CD14-positive monocyte (primary cell): ENCODE measurements around the gene NQO2. TPM values are rescaled to one million over a fixed set of nuclear protein-coding genes. Genes with fewer than 3 reads are reported as not detected.

Experiments used
- DNase-seq, 3 donors: peaks; one replicate each; pipeline ENCODE4 v3.0.0-alpha.2; 2011 to 2022
- H2AFZ ChIP-seq: 2 replicates; pipeline ENCODE4 v1.6.0; 2012; ENCODE audit warnings: mild to moderate bottlenecking, low read depth, low read length, inconsistent platforms; ENCODE audit not compliant: insufficient read depth, poor library complexity, severe bottlenecking
- H3K27ac ChIP-seq, 2 donors: 1 replicate in 1 of 2; 2 replicates in 1 of 2; pipeline ENCODE4 v1.5.1; 2012 to 2013; ENCODE audit warnings: low read length in 2 of 2, control low read depth in 1 of 2, inconsistent platforms in 1 of 2, low read depth in 1 of 2, mild to moderate bottlenecking in 1 of 2
- H3K27me3 ChIP-seq, 2 donors: one replicate each; pipeline versions ENCODE4 v1.6.0 to v1.6.1; 2011 to 2013; ENCODE audit warnings: low read length in 2 of 2; ENCODE audit not compliant: control insufficient read depth in 2 of 2, insufficient read depth in 2 of 2
- H3K36me3 ChIP-seq, 2 donors: replicated peaks in 1 of 2; 1 replicate in 1 of 2; 2 replicates in 1 of 2; pipeline versions ENCODE4 v1.5.1 to v1.6.1; 2012 to 2013; ENCODE audit warnings: low read length in 2 of 2, control low read depth in 1 of 2, inconsistent platforms in 1 of 2, mild to moderate bottlenecking in 1 of 2; ENCODE audit not compliant: insufficient read depth in 2 of 2, control insufficient read depth in 1 of 2
- H3K4me1 ChIP-seq, 2 donors: 1 replicate in 1 of 2; 2 replicates in 1 of 2; pipeline versions ENCODE4 v1.5.1 to v1.6.1; 2012 to 2013; ENCODE audit warnings: low read length in 2 of 2, control low read depth in 1 of 2, inconsistent platforms in 1 of 2, mild to moderate bottlenecking in 1 of 2, moderate library complexity in 1 of 2; ENCODE audit not compliant: insufficient read depth in 2 of 2, control insufficient read depth in 1 of 2
- H3K4me2 ChIP-seq: replicated peaks from 2 replicates; pipeline ENCODE3; 2012; ENCODE audit warnings: low read length, moderate library complexity, mild to moderate bottlenecking; ENCODE audit not compliant: poor library complexity, severe bottlenecking; ENCODE audit errors: extremely low read depth
- H3K4me3 ChIP-seq, 3 experiments: fragments of 200-600 bp in 1 of 3; sonication (generic) in 1 of 3; replicated peaks in 1 of 3; 1 replicate in 2 of 3; 2 replicates in 1 of 3; pipeline ENCODE4 v1.5.1; 2011 to 2013; ENCODE audit warnings: low read length in 3 of 3, mild to moderate bottlenecking in 3 of 3, control low read depth in 2 of 3, low read depth in 2 of 3, inconsistent platforms in 1 of 3, moderate library complexity in 1 of 3
- H3K79me2 ChIP-seq: 2 replicates; pipeline ENCODE4 v1.6.0; 2012; ENCODE audit warnings: mild to moderate bottlenecking, control low read depth, inconsistent platforms, low read length, moderate library complexity; ENCODE audit not compliant: insufficient read depth
- H3K9ac ChIP-seq: 2 replicates; pipeline ENCODE4 v1.6.0; 2017; ENCODE audit warnings: low read length, mild to moderate bottlenecking; ENCODE audit not compliant: insufficient read depth, poor library complexity, severe bottlenecking
- H3K9me3 ChIP-seq, 2 donors: replicated peaks in 1 of 2; 1 replicate in 1 of 2; 2 replicates in 1 of 2; pipeline versions ENCODE4 v1.5.1 to v1.6.1; 2012 to 2013; ENCODE audit warnings: low read length in 2 of 2, control low read depth in 1 of 2; ENCODE audit not compliant: control insufficient read depth in 1 of 2, insufficient read depth in 1 of 2
- H4K20me1 ChIP-seq: 2 replicates; pipeline ENCODE4 v1.6.0; 2012; ENCODE audit warnings: mild to moderate bottlenecking, low read length, control low read depth, moderate library complexity; ENCODE audit not compliant: insufficient read depth
- H3K27ac Mint-ChIP-seq, 7 donors: one replicate each; pipeline ENCODE4 v1.8.0; 2020; ENCODE audit warnings: mild to moderate bottlenecking in 7 of 7, mixed read lengths in 7 of 7, moderate library complexity in 6 of 7, inconsistent platforms in 2 of 7
- H3K27me3 Mint-ChIP-seq, 3 donors: one replicate each; pipeline ENCODE4 v1.8.0; 2021 to 2022; ENCODE audit warnings: low read depth in 3 of 3, mild to moderate bottlenecking in 3 of 3, mixed read lengths in 3 of 3, moderate library complexity in 3 of 3, inconsistent platforms in 1 of 3
- H3K36me3 Mint-ChIP-seq, 2 donors: one replicate each; pipeline ENCODE4 v1.8.0; 2020; ENCODE audit warnings: mixed read lengths in 2 of 2, inconsistent platforms in 1 of 2, mild to moderate bottlenecking in 1 of 2
- H3K4me1 Mint-ChIP-seq: one replicate; pipeline ENCODE4 v1.8.0; 2020; ENCODE audit warnings: mild to moderate bottlenecking, mixed read lengths
- H3K4me3 Mint-ChIP-seq, 2 donors: one replicate each; pipeline ENCODE4 v1.8.0; 2020; ENCODE audit warnings: mild to moderate bottlenecking in 2 of 2, mixed read lengths in 2 of 2, moderate library complexity in 1 of 2
- H3K9me3 Mint-ChIP-seq, 7 donors: one replicate each; pipeline ENCODE4 v1.8.0; 2020 to 2022; ENCODE audit warnings: mixed read lengths in 7 of 7, mild to moderate bottlenecking in 6 of 7, moderate library complexity in 6 of 7, inconsistent platforms in 2 of 7
- CTCF ChIP-seq: fragments of 200-600 bp; IDR thresholded peaks from one replicate; pipeline ENCODE4 v1.8.0; 2022; ENCODE audit warnings: antibody characterized with exemption, mild to moderate bottlenecking
- WGBS: methylation state at CpG from one replicate; pipeline ENCODE4 v1.1.5; 2013; ENCODE audit warnings: missing lambda C conversion rate; ENCODE audit not compliant: insufficient coverage; 5-methylcytosine and 5-hydroxymethylcytosine counted together
- intact Hi-C, 2 donors: fragments of 100-400 bp; cut with micrococcal nuclease; formaldehyde crosslinking; loops; one replicate each; pipeline versions ENCODE4 v1.15.0 to v1.15.1; 2023
- polyA plus RNA-seq, 3 donors: library from polyadenylated mRNA; depleted of rRNA in 1 of 3; unstranded in 2 of 3; stranded (reverse) in 1 of 3; fragments of 300-500 nt in 2 of 3; fragments of >200 nt in 1 of 3; fragmentation: Illumina TruSeq in 2 of 3; gene quantifications; 1 replicate in 2 of 3; 2 replicates in 1 of 3; pipeline ENCODE4 v1.2.3, GENCODE V29; 2012 to 2021

The NQO2 gene
- polyA plus RNA-seq, 3 donors: 30.0 to 281 (median 146) TPM

GRCh38 chr6:2979819-2980464 lies 19.8 kb upstream of the NQO2 start:
- Histone ChIP-seq H2AFZ (no peak overlapping the region), H3K4me2 (no peak overlapping the region), H3K27ac (no peak overlapping the region), H3K9ac (no peak overlapping the region), H3K4me3 (no peak overlapping the region), H3K79me2 (no peaks in the 10 kb centered on the region), H3K9me3 (no peaks in the 10 kb centered on the region), H3K36me3 (no peaks in the 10 kb centered on the region), H3K4me1 (peaks cover 34 to 36% of the 10 kb centered on the region in 2 donors), H3K27me3 (no peaks in the 10 kb centered on the region), H4K20me1 (no peaks in the 10 kb centered on the region)
- H3K9me3 Mint-ChIP-seq: no peaks in the 10 kb centered on the region
- DNase-seq: no peak
- no peaks in the 10 kb centered on the region for H3K27me3 Mint-ChIP-seq
- H3K4me1 Mint-ChIP-seq: peaks cover 39% of the 10 kb centered on the region
- intact Hi-C loops: loop anchor here in 1 of 2 donors (10.0 kb wide), 2 partner anchors 45 to 135 kb away; partner anchors contain the start of gene SERPINB1
- H3K27ac Mint-ChIP-seq: peak overlapping the region in 2 of 7 donors; percentile 42 to 95
- no peak for TF ChIP-seq CTCF
- H3K4me3 Mint-ChIP-seq: no peak overlapping the region
- no CpG with 5 or more reads among the region's 2 CpGs for WGBS
- no peaks in the 10 kb centered on the region for H3K36me3 Mint-ChIP-seq

- Histone ChIP-seq H3K79me2 (no peaks in the 10 kb centered on the region), H3K27ac (peak overlapping the region in 1 of 2 donors; percentile 87), H3K4me3 (peak overlapping the region in 1 of 3 experiments; percentile 48), H4K20me1 (no peaks in the 10 kb centered on the region), H2AFZ (peak overlapping the region; percentile 18), H3K36me3 (no peaks in the 10 kb centered on the region), H3K4me2 (peak overlapping the region; percentile 56), H3K27me3 (no peaks in the 10 kb centered on the region), H3K9me3 (no peaks in the 10 kb centered on the region), H3K4me1 (peaks cover 34 to 36% of the 10 kb centered on the region in 2 donors), H3K9ac (no peak overlapping the region)
- Mint-ChIP-seq H3K36me3 (no peaks in the 10 kb centered on the region), H3K4me3 (no peak overlapping the region), H3K9me3 (no peaks in the 10 kb centered on the region), H3K27ac (peak overlapping the region; percentile 87 to 98 (median 94)), H3K27me3 (no peaks in the 10 kb centered on the region), H3K4me1 (peaks cover 39% of the 10 kb centered on the region)
- peak in 1 of 3 donors; percentile 39 for DNase-seq
- intact Hi-C loops: loop anchor here in 1 of 2 donors (10.0 kb wide), 2 partner anchors 46 to 136 kb away; partner anchors contain the start of gene SERPINB1
- WGBS: 78% methylated on average over 2 of the region's 3 CpGs
- TF ChIP-seq CTCF: no peak
These were observed 19.2 kb upstream of the NQO2 start for GRCh38 chr6:2980465-2980855.
